HG03457 (cell line): Measurements from ENCODE around the gene KRTAP5-5.
A peak's percentile ranks its signal among the peaks of the same experiment; 100 is the strongest.
"Not testable (repeated sequence)": the region's sequence is repeated elsewhere in the genome, so short reads cannot be mapped to it uniquely, and the experiment has no call there.

ENCODE experiments used
- ATAC-seq: cut with Tn5 transposase; IDR thresholded peaks from one replicate; pipeline ENCODE4 v1.9.1; 2021; ENCODE audit warnings: moderate number of reproducible peaks; ENCODE audit not compliant: unreplicated experiment

KRTAP5-5 gene

DNA sequence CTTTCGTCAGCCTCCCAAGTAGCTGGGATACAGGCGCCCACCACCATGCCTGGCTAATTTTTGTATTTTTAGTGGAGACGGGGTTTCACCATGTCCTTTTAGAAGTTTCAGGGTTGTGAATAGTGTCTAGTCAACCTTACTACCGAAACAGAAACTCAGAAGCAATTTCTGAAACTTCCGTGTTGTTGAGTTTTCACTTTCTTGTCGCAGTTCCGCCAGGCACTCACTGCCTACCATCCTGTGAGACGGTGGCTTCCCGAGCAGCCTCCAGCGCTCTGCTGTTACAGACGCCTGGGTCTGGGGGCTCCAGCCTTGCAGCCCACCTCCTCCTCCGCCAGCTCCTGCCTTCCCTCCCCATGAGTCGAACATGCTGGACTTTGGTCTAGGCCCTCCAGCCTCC, 23.7 kb upstream of the KRTAP5-5 start:
- ATAC-seq, result peak; percentile 76

DNA sequence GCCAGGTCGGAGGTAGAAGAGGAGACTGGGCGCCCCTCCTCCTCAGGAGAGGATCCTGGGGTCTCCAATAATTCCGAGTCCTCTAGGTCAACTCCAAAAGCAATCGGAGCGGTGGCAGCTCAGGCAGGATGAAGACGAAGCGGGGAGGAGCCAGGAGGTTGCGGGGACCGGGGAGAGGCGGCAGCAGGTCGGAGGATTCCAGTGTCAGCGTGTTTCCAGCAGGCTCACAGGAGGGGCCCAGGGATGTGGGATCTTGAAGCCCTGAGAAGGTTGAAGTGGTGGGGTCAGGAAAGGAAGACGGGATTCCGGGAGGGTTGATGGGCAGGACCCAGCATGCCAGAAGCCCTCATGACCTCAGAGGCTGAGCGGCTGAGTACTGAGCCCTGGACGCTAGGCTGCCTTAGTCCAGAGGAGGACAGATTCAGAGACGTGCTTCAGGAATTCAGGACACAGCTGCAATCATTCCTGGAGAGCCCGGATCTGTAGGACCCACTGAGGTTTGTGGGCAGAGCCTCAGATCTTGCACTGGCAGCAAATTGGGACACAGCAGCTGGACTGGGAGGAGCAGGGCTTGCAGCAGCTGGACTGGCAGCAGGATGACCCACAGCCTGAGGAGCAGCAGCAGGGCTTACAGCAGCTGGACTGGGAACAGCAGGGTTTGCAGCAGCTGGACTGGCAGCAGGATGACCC, 22.3 kb upstream of the KRTAP5-5 start:
- not testable (repeated sequence) for ATAC-seq

DNA sequence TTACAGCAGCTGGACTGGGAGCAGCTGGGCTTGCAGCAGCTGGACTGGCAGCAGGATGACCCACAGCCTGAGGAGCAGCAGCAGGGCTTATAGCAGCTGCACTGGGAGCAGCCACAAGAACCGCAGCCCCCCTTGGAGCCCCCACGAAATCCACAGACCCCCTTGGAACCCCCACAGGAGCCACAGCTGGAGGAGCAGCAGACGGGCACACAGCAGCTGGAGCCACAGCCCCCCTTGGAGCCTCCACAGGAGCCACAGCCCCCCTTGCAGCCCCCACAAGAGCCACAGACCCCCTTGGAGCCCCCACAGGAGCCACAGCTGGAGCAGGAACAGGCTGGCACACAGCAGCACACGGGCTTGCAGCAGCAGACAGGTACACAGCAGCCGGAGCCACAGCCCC, 21.7 kb upstream of the KRTAP5-5 start:
- ATAC-seq, result not testable (repeated sequence)

DNA sequence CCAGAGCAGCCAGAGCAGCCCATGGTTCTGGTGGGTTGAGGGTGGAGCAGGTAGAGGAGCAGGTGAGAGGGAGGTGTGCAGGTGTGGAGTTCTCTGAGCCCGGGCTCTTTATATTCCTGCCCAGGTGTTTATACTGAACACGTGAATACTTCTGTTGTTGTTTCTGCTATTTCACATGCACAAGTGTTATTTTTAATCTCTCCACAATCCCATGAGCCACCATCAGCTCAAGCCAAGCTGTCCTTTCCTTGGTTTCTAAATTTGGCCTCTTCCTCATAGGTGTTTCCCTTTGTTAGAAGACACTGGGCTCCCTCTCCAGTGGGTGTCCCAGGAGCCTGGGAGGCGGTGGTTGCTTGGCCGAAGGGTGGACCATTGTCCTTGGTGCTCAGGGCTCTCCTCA, 21.2 kb upstream of the KRTAP5-5 start, which contains the start of gene KRTAP5-3:
KRTAP5-3 (minus strand) TSS at position 101 of the 400 bp plus-strand sequence; CDS start at position 23, 78 bp downstream.
- no peak for ATAC-seq

DNA sequence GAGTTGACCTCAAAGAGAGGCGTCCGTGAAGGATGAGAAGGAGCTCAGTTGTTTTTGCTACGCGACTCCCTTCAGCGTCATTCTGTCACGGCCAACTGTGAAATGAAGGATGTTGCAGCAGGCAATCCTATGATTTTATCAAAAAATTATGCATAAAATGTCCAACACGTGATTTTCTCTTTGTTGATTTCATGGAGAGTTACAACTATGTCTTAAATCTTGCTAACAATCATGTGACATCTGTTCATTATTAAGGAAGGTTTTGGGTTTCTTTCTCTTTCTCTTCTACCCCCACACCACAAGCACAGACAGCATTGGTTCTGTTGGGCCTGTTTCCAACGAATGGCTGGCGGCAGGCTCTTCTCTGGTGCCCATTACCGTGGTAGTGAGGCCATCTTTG, 11.3 kb upstream of the KRTAP5-5 start:
- ATAC-seq, result no peak

DNA sequence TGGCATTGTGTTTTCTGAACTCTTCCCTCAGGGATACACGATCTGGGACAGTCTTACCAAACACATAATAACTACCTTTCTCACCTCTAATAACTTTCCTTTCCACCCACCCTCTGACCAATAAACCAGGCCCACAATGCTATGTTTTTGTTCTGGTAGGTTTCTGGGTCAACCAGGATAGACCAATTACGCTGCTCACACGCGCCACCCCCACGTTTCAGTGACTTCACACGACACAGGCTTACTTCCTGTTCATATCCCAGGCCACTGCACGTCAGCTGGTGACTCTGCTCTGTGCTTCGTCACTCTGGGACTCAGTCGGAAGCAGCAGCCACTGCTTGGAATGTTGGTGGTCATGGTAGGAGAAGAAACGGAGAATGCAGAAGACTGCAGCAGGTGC, 10.1 kb upstream of the KRTAP5-5 start:
- no peak for ATAC-seq

DNA sequence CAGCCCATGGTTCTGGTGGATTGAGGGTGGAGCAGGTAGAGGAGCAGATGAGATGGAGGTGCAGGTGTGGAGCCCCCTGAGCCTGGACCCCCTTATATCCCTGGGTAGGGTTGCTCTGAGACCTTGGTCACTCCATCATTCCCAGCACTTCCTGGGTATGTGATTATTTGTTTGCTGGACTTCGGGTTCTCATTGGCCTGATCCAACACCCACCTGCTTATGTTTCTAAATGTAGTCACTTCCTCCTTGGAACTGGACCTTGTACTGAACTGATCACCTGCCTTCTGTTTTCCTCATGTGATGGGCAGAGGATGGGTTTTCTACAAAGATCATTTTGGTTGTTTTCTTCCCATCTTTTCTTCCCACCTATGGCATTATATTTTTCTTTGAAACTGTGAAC, 7.5 kb upstream of the KRTAP5-5 start, which contains the start of gene KRTAP5-4:
KRTAP5-4 (minus strand) TSS at position 53 of the 400 bp plus-strand sequence; CDS start at position 8, 45 bp downstream.
- ATAC-seq, result no peak

DNA sequence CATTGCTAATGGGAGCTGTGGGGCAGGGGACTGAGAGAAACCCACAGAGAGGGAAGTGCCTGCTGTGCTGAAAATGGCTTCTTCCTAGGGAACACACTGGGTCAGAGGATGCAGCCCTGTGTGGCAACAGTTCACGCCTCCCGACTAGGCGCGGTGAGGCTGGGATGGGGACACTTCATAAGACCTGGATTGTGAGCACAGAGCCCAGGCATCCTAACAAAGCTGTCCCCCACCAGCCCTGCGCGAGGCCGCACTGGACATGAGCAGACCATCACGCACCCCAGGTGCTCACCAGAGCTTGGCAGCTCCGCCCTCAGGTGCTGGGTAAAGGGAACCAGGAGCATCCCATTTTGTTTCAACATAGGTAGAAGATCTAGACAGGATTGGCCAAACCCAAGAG, 5.9 kb upstream of the KRTAP5-5 start:
- no peak for ATAC-seq

DNA sequence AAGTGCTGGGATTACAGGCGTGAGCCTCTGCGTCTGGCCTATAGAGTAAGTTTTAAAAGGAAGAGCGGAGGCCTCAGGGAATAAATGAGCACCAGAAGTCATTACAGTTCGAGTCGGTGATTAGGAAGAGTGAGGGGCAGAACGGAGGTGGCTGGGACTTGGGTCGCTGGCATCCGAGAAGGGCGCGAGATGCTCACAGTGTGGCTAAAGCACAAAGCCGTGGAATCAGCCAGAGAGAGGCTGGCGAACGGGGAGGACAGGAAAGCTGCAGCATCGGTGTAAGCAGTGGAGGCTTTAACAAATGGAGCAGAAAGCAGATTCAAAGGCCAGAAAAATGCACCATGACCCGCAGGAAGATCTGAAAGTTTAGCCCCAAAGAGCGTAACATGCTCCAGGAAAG, 5.0 kb upstream of the KRTAP5-5 start:
- ATAC-seq, result no peak

DNA sequence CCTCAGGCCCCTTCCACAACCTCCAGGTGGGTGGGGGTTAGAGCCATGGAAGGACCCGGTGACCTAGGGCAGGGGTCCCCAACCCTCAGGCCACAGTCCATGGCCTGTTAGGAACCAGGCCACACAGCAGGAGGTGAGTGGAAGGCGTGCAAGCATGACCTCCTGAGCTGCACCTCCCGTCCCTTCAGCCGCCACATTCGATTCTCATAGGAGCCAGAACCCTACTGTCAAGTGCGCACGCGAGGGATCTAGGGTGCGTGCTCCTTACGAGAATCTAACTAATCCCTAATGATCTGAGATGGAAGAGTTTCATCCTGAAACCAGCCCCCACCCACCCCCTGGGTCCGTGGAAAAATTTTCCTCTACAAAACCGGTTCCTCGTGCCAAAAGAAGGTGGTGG, 4.0 kb upstream of the KRTAP5-5 start:
- ATAC-seq, result no peak

DNA sequence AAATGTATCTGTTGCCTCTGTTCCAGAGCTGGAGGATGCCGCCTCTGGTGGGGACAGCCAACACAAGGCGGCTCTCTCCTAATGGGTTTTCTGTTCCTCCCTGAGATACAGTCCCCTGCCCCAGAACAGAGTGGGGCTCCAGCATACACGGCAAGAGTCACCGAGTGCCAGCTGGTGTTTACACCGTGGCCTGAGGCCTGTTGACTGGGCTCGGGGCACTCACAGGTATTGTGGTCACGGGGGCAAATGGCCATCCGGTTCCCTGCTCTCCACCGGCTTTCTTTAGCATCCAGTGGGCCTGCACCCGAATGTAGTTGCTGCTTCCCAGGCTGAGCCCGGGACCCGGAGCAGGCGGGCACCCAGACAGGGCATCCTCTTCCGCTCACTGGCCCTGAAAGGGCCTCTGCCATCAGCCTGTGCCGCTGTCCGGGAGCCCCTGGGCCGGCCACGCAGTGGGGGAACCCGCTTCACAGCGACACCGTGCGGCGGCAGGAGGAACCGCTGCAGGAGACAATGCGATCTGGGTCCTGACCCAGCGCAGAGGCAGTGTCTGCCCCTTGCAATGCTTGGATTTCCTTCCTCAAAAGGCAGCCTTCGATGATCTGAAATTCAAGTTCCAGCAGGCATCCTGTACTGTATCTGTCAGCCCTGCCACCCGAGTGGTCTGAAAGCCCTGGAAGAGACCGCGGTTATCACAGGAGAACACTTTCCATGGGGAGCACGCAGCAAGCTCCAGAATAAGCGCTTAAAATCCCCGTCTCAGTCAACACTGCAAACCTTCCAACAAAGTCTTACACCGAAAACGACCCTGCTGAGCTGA, 859 bp upstream of the KRTAP5-5 start:
- no peak for ATAC-seq

DNA sequence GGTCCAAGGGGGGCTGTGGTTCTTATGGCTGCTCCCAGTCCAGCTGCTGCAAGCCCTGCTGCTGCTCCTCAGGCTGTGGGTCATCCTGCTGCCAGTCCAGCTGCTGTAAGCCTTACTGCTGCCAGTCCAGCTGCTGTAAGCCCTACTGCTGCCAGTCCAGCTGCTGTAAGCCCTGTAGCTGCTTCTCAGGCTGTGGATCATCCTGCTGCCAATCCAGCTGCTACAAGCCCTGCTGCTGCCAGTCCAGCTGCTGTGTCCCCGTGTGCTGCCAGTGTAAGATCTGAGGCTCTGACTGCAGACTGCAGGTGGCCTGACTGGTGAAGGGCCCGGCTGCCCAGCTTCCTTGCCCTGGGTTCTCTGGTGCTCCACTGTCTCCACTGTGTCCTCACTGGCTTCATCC, 696 bp downstream of the KRTAP5-5 start:
- ATAC-seq, result no peak

DNA sequence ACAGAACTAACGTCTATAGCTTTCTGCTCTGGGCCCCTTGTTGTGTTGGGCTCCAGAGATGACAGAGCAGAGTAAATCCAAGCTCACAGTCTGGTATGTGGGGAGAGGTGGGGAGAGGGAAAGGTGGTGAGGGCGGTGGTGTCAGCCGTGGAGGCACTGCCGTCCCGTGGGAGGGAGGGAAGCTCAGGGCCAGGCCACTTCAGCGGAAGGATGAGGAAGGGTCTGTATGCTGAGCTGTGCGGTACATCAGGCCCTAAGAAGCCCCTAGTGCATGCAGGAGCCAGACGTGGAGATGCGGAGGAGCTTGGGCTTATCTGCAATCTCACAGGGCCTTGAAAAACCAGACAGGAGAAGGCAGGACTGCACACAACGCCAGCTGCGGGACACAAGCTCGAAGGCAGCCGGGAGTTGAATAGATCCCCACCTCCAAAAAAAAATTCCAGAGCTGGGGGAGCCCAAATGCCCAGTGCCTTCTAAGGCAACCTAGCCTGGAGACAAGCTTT, 1.5 kb downstream of the KRTAP5-5 start:
- no peak for ATAC-seq

DNA sequence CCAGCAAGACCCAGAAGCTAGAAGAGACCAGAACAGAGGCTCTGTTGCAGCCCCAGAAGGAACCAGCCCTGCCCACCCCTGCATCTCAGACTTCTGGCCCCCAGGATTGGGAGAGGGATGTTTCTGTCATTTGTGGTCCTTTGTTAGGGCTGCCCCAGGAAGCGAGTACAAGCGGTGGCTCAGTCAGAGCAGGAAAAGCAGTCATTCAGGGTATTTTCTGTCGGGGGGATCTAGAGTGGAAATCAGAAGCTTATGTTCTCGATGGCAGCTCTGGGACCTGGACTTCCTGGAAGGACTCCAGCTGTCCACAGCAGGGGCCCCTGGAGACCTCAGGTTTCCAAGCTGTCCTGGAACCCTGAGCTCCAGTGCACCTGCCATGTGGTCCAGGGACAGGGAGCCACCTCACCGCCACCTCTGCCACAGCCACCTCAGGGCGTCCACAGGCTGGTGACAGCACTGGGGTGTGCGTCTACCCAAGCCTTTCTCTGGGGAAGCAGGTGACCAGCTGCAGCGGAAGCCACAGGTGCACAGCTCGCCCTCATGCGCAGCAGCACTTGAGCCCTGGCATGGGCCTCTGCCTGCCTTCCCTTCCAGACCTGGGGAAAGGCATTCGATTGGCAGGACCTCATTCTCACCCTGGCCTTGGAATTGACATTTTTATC, 2.6 kb downstream of the KRTAP5-5 start:
- no peak for ATAC-seq

DNA sequence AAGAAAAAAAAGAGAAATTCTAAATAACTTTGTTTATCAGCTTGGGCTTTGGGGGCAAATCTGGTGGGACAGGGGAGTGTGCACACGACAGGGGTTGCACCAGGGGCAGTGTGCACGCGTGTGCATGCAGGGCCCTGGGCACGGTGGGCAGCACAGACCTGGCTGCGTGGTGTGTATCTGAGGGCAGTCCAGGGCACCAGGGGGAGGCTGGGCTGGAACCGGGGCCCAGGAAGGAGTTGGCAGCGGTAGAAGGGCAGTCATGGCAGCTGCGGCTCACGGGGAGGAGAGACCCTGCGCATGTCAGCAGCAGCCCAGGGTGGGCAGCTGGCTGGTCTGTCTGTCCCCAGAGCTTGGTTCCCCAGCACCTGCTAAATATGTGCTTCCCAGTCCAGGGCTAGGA, 4.3 kb downstream of the KRTAP5-5 start:
- no peak for ATAC-seq

DNA sequence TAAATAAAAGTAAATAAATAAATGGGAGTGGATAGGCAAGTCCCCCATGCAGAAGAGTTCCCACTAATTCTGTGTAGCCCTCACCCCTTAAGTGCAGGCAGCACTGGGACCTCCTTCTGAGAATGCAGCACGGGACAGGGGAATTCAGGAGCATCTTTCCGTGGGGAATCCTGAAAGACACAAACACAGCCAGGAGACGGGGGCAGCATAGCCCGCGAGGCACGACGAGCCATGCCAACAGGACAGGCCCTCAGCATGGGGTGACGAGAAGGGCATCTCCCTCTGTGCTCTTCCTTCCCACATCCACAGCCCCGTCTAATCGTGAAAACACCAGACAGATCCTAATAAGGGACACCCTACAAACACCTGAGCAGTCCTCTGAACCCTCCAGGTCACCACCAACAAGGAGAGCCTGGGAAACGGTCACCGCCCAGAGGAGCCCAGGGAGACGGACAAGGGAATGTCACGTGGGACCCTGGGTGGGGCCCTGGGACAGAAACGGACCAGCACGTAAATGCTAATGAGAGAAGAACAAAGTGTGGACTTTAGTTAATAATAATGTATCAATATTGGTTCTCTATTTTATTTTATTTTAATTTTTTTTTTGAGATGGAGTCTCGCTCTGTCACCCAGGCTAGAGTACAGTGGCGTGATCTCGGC, 6.8 kb downstream of the KRTAP5-5 start:
- ATAC-seq, result no peak

DNA sequence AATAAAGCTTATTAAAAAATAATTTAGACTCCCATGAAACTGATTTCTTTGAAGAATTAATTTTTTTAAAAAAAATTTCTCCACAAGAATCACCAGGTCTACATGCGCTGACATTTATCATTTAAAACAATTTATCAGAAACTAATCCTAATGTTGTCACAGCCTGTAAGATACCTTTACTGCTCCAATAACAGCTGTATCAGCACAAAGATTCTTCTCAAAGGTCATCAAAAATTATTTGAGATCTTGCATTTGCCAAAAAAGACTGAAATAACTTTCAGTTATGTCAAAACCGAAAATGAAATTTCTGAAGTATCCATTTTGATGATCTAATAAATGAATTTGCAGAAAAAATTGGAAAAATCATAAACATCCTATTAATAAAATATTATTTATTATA, 8.1 kb downstream of the KRTAP5-5 start:
- ATAC-seq, result no peak

DNA sequence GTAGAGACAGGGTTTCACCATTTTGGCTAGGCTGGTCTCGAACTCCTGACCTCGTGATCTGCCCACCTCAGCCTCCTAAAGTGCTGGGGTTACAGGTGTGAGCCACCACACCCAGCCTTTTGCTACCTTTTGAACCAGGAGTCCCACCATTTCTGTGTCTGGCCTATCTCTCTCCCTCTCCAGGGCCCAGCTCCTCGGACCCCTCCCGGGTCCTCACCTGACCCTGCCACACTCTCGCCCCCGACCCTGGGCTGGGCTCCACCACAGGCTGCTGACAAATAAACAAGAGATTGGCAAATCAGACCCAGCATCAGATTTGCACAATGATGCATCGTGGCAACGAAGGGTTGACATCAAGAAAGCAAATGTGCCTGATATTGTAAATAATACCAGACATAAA, 8.8 kb downstream of the KRTAP5-5 start:
- ATAC-seq, result no peak

DNA sequence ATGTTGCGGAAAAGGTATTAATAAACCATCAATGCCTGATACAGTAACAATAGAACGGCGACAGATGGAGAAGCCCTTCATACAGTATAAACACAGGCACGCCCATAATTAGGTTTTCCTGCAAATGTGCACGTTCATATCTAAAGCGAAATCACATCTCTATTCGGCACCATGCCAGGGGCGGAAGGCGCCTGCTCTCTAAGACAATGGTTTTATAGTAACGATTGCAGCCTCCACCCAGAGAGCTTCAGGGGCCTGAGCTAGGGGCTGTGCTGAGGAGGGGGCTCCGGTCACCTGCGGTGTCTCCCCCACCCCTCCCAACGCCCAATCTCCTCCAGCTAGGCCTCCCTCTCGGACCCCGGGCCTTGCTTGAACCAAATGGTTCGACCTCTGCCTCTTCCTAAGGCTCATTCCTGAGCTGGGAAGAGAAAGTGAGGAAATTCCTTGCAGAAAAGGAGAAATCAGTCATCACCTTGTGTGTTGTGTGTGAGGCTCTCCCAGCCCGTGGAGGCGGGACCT, 9.6 kb downstream of the KRTAP5-5 start:
- no peak for ATAC-seq

DNA sequence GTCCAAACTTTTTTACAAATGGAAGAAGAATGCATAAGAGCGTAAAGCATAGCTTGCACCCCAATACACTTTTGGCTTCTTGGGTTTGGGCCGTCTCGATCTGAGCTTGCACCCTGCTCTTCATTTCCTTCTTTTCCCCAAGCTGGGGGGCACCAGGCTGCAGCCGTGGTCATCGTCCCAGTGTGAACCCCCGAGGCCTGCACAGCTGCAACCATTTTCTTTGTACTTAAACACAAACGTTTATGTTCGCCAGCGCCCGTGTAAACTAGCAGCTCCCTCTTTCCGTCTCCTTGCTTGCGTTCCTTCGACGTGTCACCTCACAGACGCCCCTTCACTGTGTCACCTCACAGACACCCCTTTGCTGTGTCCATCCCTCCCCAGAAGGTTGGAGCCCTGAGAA, 10.1 kb downstream of the KRTAP5-5 start:
- ATAC-seq, result no peak
